ENCODE results near the gene RELL2.
"Not testable (repeated sequence)": the region's sequence is repeated elsewhere in the genome, so short reads cannot be mapped to it uniquely, and the experiment has no call there.

Gene RELL2

GRCh38 chr5:141636413-141637122, at the start of gene RELL2, which contains the start of gene HDAC3:
Gene RELL2, plus strand, starts transcription at chr5:141636997. Its CDS starts 1,229 bp downstream, at chr5:141638226.
Gene HDAC3, minus strand, starts transcription at chr5:141636849. Its CDS starts 59 bp downstream, at chr5:141636790.
- peak; percentile 96 for DNase-seq (ENCODE audit: low read depth)

GRCh38 chr5:141590127-141590526, 46.7 kb upstream of the RELL2 start:
- DNase-seq (ENCODE audit: low read depth) = no peak

GRCh38 chr5:141596867-141597266, 39.9 kb upstream of the RELL2 start:
- DNase-seq (ENCODE audit: low read depth) = no peak

DNA sequence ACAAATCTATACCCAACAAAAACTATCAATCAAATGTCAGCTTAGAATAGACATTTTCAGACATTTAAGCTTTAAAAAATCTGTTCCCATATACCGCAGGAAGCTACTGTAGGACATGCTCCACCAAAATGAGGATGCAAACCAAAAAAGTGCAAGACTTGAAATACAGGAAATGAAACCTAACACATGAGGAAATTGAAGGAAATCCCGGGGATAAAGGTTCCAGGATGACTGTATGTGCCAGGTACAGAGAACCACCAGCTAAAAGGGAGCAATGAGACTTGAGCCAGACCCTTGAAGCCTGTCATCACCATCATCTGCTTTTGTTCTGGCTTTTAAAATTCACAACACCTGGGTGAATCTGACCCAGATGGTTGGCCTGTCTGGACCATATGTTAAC, 39.4 kb upstream of the RELL2 start:
- no peak for DNase-seq (ENCODE audit: low read depth)

- no peak for DNase-seq (ENCODE audit: low read depth)
Measured at GRCh38 chr5:141597814-141598213, 39.0 kb upstream of the RELL2 start.

- DNase-seq (ENCODE audit: low read depth) = no peak
Measured at GRCh38 chr5:141598391-141599345, 38.1 kb upstream of the RELL2 start.

DNA sequence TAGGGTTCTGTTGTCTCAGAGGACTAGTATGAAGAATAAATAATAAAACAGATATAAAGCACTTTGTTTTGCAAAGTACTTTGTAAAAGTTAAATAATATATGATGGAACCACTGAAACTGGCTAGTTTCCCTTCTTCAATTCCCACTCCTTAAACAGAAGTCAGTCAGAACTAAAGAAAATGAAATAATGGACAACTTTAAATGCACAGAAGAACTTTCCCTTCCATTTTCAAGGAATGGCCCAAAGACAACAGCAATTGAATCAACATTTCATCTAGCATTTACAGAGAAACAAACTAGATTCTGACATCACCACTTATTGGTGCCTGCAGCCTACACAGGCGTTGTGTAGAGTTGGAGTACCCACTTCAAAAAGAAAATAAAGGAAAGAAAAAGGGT, 34.2 kb upstream of the RELL2 start:
- DNase-seq (ENCODE audit: low read depth) = no peak

GRCh38 chr5:141603923-141604717, 32.7 kb upstream of the RELL2 start:
- DNase-seq (ENCODE audit: low read depth) = no peak

DNA sequence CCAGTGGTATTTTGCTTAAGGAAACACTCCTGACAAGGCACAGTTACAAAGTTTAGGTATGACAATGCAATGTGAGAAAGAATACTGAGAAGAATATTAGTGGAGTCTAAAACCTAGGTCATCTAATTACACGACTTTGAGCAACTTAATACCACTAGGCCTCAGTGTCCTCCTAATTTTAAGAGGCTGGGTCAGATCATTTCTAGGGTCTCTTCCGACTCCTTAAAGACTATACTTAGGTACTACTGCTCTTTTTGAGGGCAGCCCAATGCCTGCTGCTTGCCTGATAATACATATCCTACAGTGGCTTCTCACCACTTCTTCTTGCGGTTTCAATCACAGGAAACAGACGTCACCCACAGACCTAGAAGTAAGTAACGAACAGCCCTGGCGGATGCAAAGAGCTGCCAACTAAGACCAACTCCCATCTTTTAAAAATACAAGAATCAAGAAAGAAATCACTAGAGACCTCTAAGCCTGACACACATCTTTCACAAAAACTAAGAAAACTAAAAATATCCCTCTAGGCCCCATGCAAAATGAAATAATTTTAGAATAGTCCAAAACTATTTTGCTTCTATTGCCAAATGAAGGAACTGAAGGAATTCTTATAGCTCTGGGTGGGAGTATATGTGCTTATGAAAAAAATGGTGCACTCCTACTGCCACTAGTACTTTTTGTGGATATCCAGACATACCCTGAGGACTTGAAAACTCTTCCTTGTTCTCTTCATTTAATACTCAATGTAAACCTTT, 31.1 kb upstream of the RELL2 start:
- DNase-seq (ENCODE audit: low read depth) = peak; percentile 40

- no peak for DNase-seq (ENCODE audit: low read depth)
Measured at GRCh38 chr5:141608046-141608445, 28.8 kb upstream of the RELL2 start.

GRCh38 chr5:141608557-141608956, 28.2 kb upstream of the RELL2 start:
- DNase-seq (ENCODE audit: low read depth) = no peak

- no peak for DNase-seq (ENCODE audit: low read depth)
Measured at GRCh38 chr5:141609044-141609443, 27.8 kb upstream of the RELL2 start.

DNA sequence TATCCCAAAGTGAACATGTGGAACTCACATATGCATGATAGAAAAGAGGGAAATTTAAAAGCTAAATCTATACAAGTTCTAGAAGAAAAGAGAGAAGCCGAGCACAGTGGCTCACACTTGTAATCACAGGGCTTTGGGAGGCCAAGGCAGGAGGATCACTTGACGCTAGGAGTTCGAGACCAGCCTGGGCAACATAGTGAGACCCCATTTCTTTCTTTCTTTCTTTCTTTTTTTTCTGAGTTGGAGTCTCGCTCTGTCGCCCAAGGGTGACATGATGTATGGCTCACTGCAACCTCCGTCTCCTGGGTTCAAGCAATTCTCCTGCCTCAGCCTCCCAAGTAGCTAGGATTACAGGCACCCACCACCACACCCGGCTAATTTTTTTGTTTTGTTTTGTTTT, 26.9 kb upstream of the RELL2 start:
- not testable (repeated sequence) for DNase-seq (ENCODE audit: low read depth)

- no peak for DNase-seq (ENCODE audit: low read depth)
Measured at GRCh38 chr5:141611289-141611688, 25.5 kb upstream of the RELL2 start.

DNA sequence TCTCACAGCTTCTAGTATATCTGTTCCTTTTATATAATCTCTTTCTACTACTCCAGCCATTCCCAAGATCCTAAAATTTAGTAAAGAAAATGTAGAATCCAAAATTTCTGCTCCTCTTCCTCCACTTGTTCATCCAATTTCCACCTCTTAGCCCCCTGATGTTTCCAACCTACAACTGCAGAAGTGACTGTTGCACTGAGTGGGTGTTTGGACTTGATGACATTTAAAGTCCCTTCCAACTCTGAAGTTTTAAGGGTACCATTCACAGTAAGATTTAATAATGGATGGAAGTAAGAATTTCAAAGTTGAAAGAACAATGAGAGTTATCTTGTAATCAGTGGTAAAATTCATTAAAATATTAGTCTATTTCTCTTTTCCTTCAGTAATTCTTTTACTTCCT, 23.5 kb upstream of the RELL2 start:
- DNase-seq (ENCODE audit: low read depth) = no peak

GRCh38 chr5:141615991-141616720, 20.6 kb upstream of the RELL2 start:
- no peak for DNase-seq (ENCODE audit: low read depth)

DNA sequence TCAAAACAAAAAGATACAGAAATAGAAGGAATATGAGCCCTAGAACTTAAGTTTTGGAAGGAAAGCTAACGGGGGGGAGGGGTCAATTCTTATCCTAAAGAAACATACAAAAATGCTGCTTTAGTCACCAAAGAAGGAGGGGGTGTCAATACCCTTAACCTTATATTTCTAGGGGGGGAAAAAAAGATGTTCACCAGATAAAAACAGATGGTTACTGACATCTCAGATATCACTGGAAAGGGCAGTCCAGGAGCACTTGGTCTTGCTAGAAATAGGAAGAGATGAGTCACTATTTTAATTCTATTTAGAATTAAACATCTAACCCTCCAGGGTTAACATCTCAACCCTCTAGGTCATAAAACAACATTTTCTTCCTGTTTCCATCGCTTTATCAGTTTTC, 19.7 kb upstream of the RELL2 start:
- no peak for DNase-seq (ENCODE audit: low read depth)

GRCh38 chr5:141617682-141618029, 19.1 kb upstream of the RELL2 start:
- no peak for DNase-seq (ENCODE audit: low read depth)

- DNase-seq (ENCODE audit: low read depth) = peak; percentile 52
Measured at GRCh38 chr5:141618030-141618803, 18.6 kb upstream of the RELL2 start.

Data from activated T-cell treated with anti-CD3 and anti-CD28 coated beads for 48 hours (primary cell).